ENCODE data around the gene KIF4A. TPM values are rescaled to one million over a fixed set of nuclear protein-coding genes. Genes with fewer than 3 reads are reported as not detected.
"Not testable (repeated sequence)": the region's sequence is repeated elsewhere in the genome, so short reads cannot be mapped to it uniquely, and the experiment has no call there.

The KIF4A gene
- total RNA-seq, 1 donor from 2014 or later: 2.2 TPM

- Histone ChIP-seq H3K27ac (no peak overlapping the region), H3K4me3 (no peak overlapping the region), H3K9me3 (no peaks in the 10 kb centered on the region), H3K27me3 (no peaks in the 10 kb centered on the region), H3K4me1 (no peaks in the 10 kb centered on the region), H3K36me3 (no peaks in the 10 kb centered on the region)
- intact Hi-C loops (cut with DNase I): no loop called here
- no peak for DNase-seq (ENCODE audit: extremely low spot score in 2 of 2)
- no peak for TF ChIP-seq CTCF (IDR thresholded peaks at IDR 0.05)
- TF ChIP-seq POLR2AphosphoS5 (IDR thresholded peaks at IDR 0.05; ENCODE audit: insufficient read depth in 1 of 2, low read depth in 1 of 2): no peak
- no peak for TF ChIP-seq POLR2A (IDR thresholded peaks at IDR 0.05)
These were observed 96.3 kb downstream of the KIF4A start for GRCh38 chrX:70386235-70386634.

GRCh38 chrX:70398899-70399298 is 109.0 kb downstream of the KIF4A start:
- H3K27me3 ChIP-seq: no peaks in the 10 kb centered on the region

GRCh38 chrX:70400181-70400580 is 110.3 kb downstream of the KIF4A start:
- H3K4me3 ChIP-seq; H3K27ac ChIP-seq; H3K4me1 ChIP-seq; intact Hi-C loops (cut with DNase I); H3K27me3 ChIP-seq; DNase-seq (ENCODE audit: extremely low spot score in 2 of 2); H3K9me3 ChIP-seq; H3K36me3 ChIP-seq: not testable (repeated sequence)

More at GRCh38 chrX:70398899-70399298, 109.0 kb downstream of the KIF4A start:
- Histone ChIP-seq H3K4me3 (no peak overlapping the region), H3K9me3 (no peaks in the 10 kb centered on the region), H3K27ac (no peak overlapping the region), H3K36me3 (no peaks in the 10 kb centered on the region), H3K4me1 (no peaks in the 10 kb centered on the region)
- no peak for TF ChIP-seq POLR2AphosphoS5 (IDR thresholded peaks at IDR 0.05; ENCODE audit: insufficient read depth in 1 of 2, low read depth in 1 of 2)
- TF ChIP-seq CTCF (IDR thresholded peaks at IDR 0.05): no peak
- no peak for TF ChIP-seq POLR2A (IDR thresholded peaks at IDR 0.05)
- no peak for DNase-seq (ENCODE audit: extremely low spot score in 2 of 2)
- intact Hi-C loops (cut with DNase I): no loop called here

- no peaks in the 10 kb centered on the region for H3K27me3 ChIP-seq
- DNase-seq (ENCODE audit: extremely low spot score in 2 of 2): no peak
- intact Hi-C loops (cut with DNase I): no loop called here
- no peak overlapping the region for H3K4me3 ChIP-seq
- no peaks in the 10 kb centered on the region for H3K36me3 ChIP-seq
- no peaks in the 10 kb centered on the region for H3K9me3 ChIP-seq
- no peak for TF ChIP-seq POLR2AphosphoS5 (IDR thresholded peaks at IDR 0.05; ENCODE audit: insufficient read depth in 1 of 2, low read depth in 1 of 2)
- no peak for TF ChIP-seq POLR2A (IDR thresholded peaks at IDR 0.05)
- no peak overlapping the region for H3K27ac ChIP-seq
- H3K4me1 ChIP-seq: no peaks in the 10 kb centered on the region
These were observed 112.8 kb downstream of the KIF4A start for GRCh38 chrX:70402721-70403120.

- H3K27me3 ChIP-seq: no peaks in the 10 kb centered on the region
- no peak overlapping the region for H3K27ac ChIP-seq
- no peaks in the 10 kb centered on the region for H3K9me3 ChIP-seq
- H3K4me1 ChIP-seq: no peaks in the 10 kb centered on the region
- no peak overlapping the region for H3K4me3 ChIP-seq
- no peak for DNase-seq (ENCODE audit: extremely low spot score in 2 of 2)
- no peaks in the 10 kb centered on the region for H3K36me3 ChIP-seq
- intact Hi-C loops (cut with DNase I): no loop called here
- no peak for TF ChIP-seq POLR2A (IDR thresholded peaks at IDR 0.05)
- TF ChIP-seq POLR2AphosphoS5 (IDR thresholded peaks at IDR 0.05; ENCODE audit: insufficient read depth in 1 of 2, low read depth in 1 of 2): no peak
- no peak for TF ChIP-seq CTCF (IDR thresholded peaks at IDR 0.05)
These were observed 115.1 kb downstream of the KIF4A start for GRCh38 chrX:70405003-70405402.

GRCh38 chrX:70410921-70411320 is 121.0 kb downstream of the KIF4A start:
- Histone ChIP-seq H3K9me3 (no peaks in the 10 kb centered on the region), H3K36me3 (no peaks in the 10 kb centered on the region), H3K27ac (no peak overlapping the region), H3K4me1 (no peaks in the 10 kb centered on the region), H3K4me3 (no peak overlapping the region), H3K27me3 (no peaks in the 10 kb centered on the region)
- TF ChIP-seq POLR2A (IDR thresholded peaks at IDR 0.05): no peak
- TF ChIP-seq CTCF (IDR thresholded peaks at IDR 0.05): no peak
- no peak for TF ChIP-seq POLR2AphosphoS5 (IDR thresholded peaks at IDR 0.05; ENCODE audit: insufficient read depth in 1 of 2, low read depth in 1 of 2)
- no peak for DNase-seq (ENCODE audit: extremely low spot score in 2 of 2)
- intact Hi-C loops (cut with DNase I): no loop called here

All from vagina (tissue), 2 donors.